A673 (cell line): ENCODE data around the gene TSGA10. TPM values are rescaled to one million over a fixed set of nuclear protein-coding genes. Genes with fewer than 3 reads are reported as not detected.

ENCODE experiments used
- BruUV-seq: library from RNA; stranded (reverse); fragments of 400-500 nt; replicated peaks from 2 replicates; lab custom pipeline; 2021; lab: Mats Ljungman, UMichigan
- CTCF ChIA-PET: fragments of 300-600 bp; sonication (Branson Sonifier 250); formaldehyde crosslinking; loops from one replicate; lab custom pipeline; 2022; ENCODE audit warnings: antibody characterized with exemption; lab: Charles Lee
- POLR2A ChIA-PET: fragments of 300-600 bp; sonication (Branson Sonifier 250); formaldehyde crosslinking; loops from one replicate; lab custom pipeline; 2022; ENCODE audit warnings: antibody characterized with exemption; ENCODE audit not compliant: low non-redundant PET; lab: Charles Lee
- DNase-seq: peaks from one replicate; pipeline ENCODE4 v3.0.0-alpha.2; 2015; ENCODE audit warnings: low spot score
- H3K27ac ChIP-seq: fragments of 200-600 bp; sonication (generic); 2 replicates; pipeline ENCODE4 v1.5.1; 2016; ENCODE audit warnings: mixed run types, low read depth, mild to moderate bottlenecking, mixed read lengths, antibody characterized with exemption, low read length; ENCODE audit not compliant: poor library complexity, severe bottlenecking
- H3K27me3 ChIP-seq: fragments of 200-600 bp; sonication (generic); replicated peaks from 2 replicates; pipeline ENCODE4 v1.6.1; 2017; ENCODE audit warnings: mixed run types, low read depth, mild to moderate bottlenecking, mixed read lengths, antibody characterized with exemption, low read length; ENCODE audit not compliant: insufficient read depth, poor library complexity
- H3K36me3 ChIP-seq: fragments of 200-600 bp; sonication (generic); 2 replicates; pipeline ENCODE4 v1.6.1; 2016; ENCODE audit warnings: mixed run types, mild to moderate bottlenecking, mixed read lengths, antibody characterized with exemption, low read length; ENCODE audit not compliant: insufficient read depth, poor library complexity, severe bottlenecking
- H3K4me1 ChIP-seq: fragments of 200-600 bp; sonication (generic); 2 replicates; pipeline ENCODE4 v1.6.1; 2017; ENCODE audit warnings: mixed run types, mild to moderate bottlenecking, mixed read lengths, antibody characterized with exemption, low read length; ENCODE audit not compliant: insufficient read depth, poor library complexity, severe bottlenecking
- H3K4me3 ChIP-seq: fragments of 200-600 bp; sonication (generic); 2 replicates; pipeline ENCODE4 v1.5.1; 2016; ENCODE audit warnings: low read depth, mixed run types, mild to moderate bottlenecking, mixed read lengths, low read length; ENCODE audit not compliant: poor library complexity, severe bottlenecking
- H3K9me3 ChIP-seq: fragments of 200-600 bp; sonication (generic); 2 replicates; pipeline ENCODE4 v1.6.1; 2016; ENCODE audit warnings: mixed run types, low read depth, mild to moderate bottlenecking, mixed read lengths, antibody characterized with exemption, low read length; ENCODE audit not compliant: poor library complexity, severe bottlenecking
- CTCF ChIP-seq: fragments of 300-800, 200-600 bp; sonication (generic); conservative IDR thresholded peaks from 2 replicates; pipeline ENCODE4 v1.5.1; 2017; ENCODE audit warnings: low read depth, mild to moderate bottlenecking, antibody characterized with exemption, low read length, moderate library complexity, mixed read lengths
- EZH2 ChIP-seq: fragments of 200-600 bp; sonication (generic); IDR thresholded peaks from 2 replicates; pipeline ENCODE4 v1.6.1; 2017; ENCODE audit warnings: borderline replicate concordance, low read depth, mild to moderate bottlenecking, mixed read lengths, antibody characterized with exemption, low read length; ENCODE audit not compliant: poor library complexity, severe bottlenecking
- intact Hi-C: fragments of 100-400 bp; cut with micrococcal nuclease; formaldehyde crosslinking; loops from one replicate; pipeline ENCODE4 v1.10.0; 2022; ENCODE audit not compliant: unreplicated experiment
- total RNA-seq: library from RNA; stranded (reverse); gene quantifications from 2 replicates; pipeline ENCODE4 v1.2.3, GENCODE V29; 2021

Gene TSGA10
- total RNA-seq, 1 experiment from 2014 or later: 2.5 TPM

GRCh38 chr2:99032786-99033185 is 122.0 kb downstream of the TSGA10 start:
- Histone ChIP-seq H3K36me3 (no peaks in the 10 kb centered on the region), H3K4me1 (no peaks in the 10 kb centered on the region), H3K27me3 (peaks cover 7% of the 10 kb centered on the region), H3K27ac (no peak overlapping the region), H3K4me3 (no peak overlapping the region), H3K9me3 (no peaks in the 10 kb centered on the region)
- CTCF ChIA-PET: no interaction called here
- intact Hi-C loops: no loop called here
- POLR2A ChIA-PET: no interaction called here
- TF ChIP-seq EZH2: no peak
- TF ChIP-seq CTCF: no peak
- no TSS peak for BruUV-seq
- no peak for DNase-seq

- Histone ChIP-seq H3K36me3 (no peaks in the 10 kb centered on the region), H3K27ac (no peak overlapping the region), H3K4me3 (no peak overlapping the region), H3K27me3 (peaks cover 7% of the 10 kb centered on the region), H3K9me3 (no peaks in the 10 kb centered on the region), H3K4me1 (no peaks in the 10 kb centered on the region)
- ChIA-PET POLR2A (no interaction called here), CTCF (interaction anchor here (0.5 kb wide), 1 partner anchor 195 kb away, joined by 3 read pairs; no protein-coding TSS in a partner anchor)
- no peak for DNase-seq
- intact Hi-C loops: no loop called here
- BruUV-seq: no TSS peak
- TF ChIP-seq EZH2 (no peak), CTCF (no peak)
These were observed 122.7 kb downstream of the TSGA10 start for GRCh38 chr2:99032001-99032400.

- ChIA-PET POLR2A (no interaction called here), CTCF (no interaction called here)
- intact Hi-C loops: no loop called here
These were observed 123.3 kb downstream of the TSGA10 start for GRCh38 chr2:99031481-99031880.

More at GRCh38 chr2:99031481-99031880, 123.3 kb downstream of the TSGA10 start:
- Histone ChIP-seq H3K27ac (no peak overlapping the region), H3K4me1 (no peaks in the 10 kb centered on the region), H3K36me3 (no peaks in the 10 kb centered on the region), H3K4me3 (no peak overlapping the region), H3K27me3 (peaks cover 7% of the 10 kb centered on the region), H3K9me3 (no peaks in the 10 kb centered on the region)
- no peak for DNase-seq
- no TSS peak for BruUV-seq
- no peak for TF ChIP-seq CTCF
- no peak for TF ChIP-seq EZH2
